ENCODE measurements around the gene KLHL25. TPM values are rescaled to one million over a fixed set of nuclear protein-coding genes. Genes with fewer than 3 reads are reported as not detected.

Gene KLHL25
- total and polyA plus RNA-seq, 2 of the 13 experiments (the other 11 are each of a cell fraction or from before 2014, with no cell fraction given), result 3.7 to 8.2 TPM

- 25% methylated on average over 7 of the region's 7 CpGs for WGBS (ENCODE audit: low lambda C conversion rate)
- FAIRE-seq (no peak), DNase-seq (ENCODE audit: low spot score) (no peak), ATAC-seq (no peak)
- Histone ChIP-seq H3K4me2 (ENCODE audit: low read depth, low read length) (no peak overlapping the region), H3K36me3 (replicated peaks in 1 of 2; ENCODE audit: control insufficient read depth in 1 of 2, insufficient read depth in 2 of 2, low read length in 2 of 2) (no peaks in the 10 kb centered on the region), H3K9me3 (ENCODE audit: low read length) (no peaks in the 10 kb centered on the region), H3K4me3 (replicated peaks in 1 of 3; ENCODE audit: insufficient read depth in 1 of 3, low read depth in 2 of 3, low read length in 3 of 3) (no peak overlapping the region), H3K9ac (ENCODE audit: insufficient read depth, low read depth, low read length) (no peak overlapping the region), H3K27me3 (ENCODE audit: control insufficient read depth in 1 of 2, insufficient read depth in 2 of 2, low read length in 2 of 2) (peaks cover 0 to 15% of the 10 kb centered on the region in 2 experiments; a peak in 3 of 5 replicates), H3K79me2 (ENCODE audit: insufficient read depth, low read length) (no peaks in the 10 kb centered on the region), H2AFZ (ENCODE audit: low read length) (no peak overlapping the region), H3K4me1 (ENCODE audit: insufficient read depth, low read length) (peaks cover 8% of the 10 kb centered on the region), H4K20me1 (ENCODE audit: insufficient read depth, low read length) (no peaks in the 10 kb centered on the region), H3K27ac (ENCODE audit: extremely low read length, insufficient read depth, low read length) (no peak overlapping the region)
- TF ChIP-seq ARNT (IDR thresholded peaks at IDR 0.05) (no peak), GZF1 (CRISPR knock-in tag; IDR thresholded peaks at IDR 0.05) (no peak), ZNF652 (CRISPR knock-in tag; IDR thresholded peaks at IDR 0.05; ENCODE audit: borderline replicate concordance, low read depth) (no peak), HMGA1 (CRISPR knock-in tag; conservative IDR thresholded peaks at IDR 0.05) (no peak), HES4 (CRISPR knock-in tag; IDR thresholded peaks at IDR 0.05; ENCODE audit: borderline replicate concordance) (no peak), TFAP4 (IDR thresholded peaks at IDR 0.05; ENCODE audit: borderline replicate concordance, low read depth) (no peak), ZNF644 (CRISPR knock-in tag; IDR thresholded peaks at IDR 0.05; ENCODE audit: low read depth) (no peak), SATB2 (CRISPR knock-in tag; IDR thresholded peaks at IDR 0.05) (no peak), NCOA5 (CRISPR knock-in tag; IDR thresholded peaks at IDR 0.05) (no peak), BATF2 (CRISPR knock-in tag; IDR thresholded peaks at IDR 0.05) (no peak), ZC3H4 (CRISPR knock-in tag; IDR thresholded peaks at IDR 0.05; ENCODE audit: borderline replicate concordance) (no peak), SKIL (CRISPR knock-in tag; IDR thresholded peaks at IDR 0.05; ENCODE audit: borderline replicate concordance) (no peak), CAMTA2 (CRISPR knock-in tag; IDR thresholded peaks at IDR 0.05; ENCODE audit: borderline replicate concordance) (no peak)
- TF ChIP-seq, protein P1, sequence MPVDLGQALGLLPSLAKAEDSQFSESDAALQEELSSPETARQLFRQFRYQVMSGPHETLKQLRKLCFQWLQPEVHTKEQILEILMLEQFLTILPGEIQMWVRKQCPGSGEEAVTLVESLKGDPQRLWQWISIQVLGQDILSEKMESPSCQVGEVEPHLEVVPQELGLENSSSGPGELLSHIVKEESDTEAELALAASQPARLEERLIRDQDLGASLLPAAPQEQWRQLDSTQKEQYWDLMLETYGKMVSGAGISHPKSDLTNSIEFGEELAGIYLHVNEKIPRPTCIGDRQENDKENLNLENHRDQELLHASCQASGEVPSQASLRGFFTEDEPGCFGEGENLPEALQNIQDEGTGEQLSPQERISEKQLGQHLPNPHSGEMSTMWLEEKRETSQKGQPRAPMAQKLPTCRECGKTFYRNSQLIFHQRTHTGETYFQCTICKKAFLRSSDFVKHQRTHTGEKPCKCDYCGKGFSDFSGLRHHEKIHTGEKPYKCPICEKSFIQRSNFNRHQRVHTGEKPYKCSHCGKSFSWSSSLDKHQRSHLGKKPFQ (CRISPR knock-in tag; IDR thresholded peaks at IDR 0.05; ENCODE audit: insufficient replicate concordance), result no peak
- TF ChIP-seq, protein P2, sequence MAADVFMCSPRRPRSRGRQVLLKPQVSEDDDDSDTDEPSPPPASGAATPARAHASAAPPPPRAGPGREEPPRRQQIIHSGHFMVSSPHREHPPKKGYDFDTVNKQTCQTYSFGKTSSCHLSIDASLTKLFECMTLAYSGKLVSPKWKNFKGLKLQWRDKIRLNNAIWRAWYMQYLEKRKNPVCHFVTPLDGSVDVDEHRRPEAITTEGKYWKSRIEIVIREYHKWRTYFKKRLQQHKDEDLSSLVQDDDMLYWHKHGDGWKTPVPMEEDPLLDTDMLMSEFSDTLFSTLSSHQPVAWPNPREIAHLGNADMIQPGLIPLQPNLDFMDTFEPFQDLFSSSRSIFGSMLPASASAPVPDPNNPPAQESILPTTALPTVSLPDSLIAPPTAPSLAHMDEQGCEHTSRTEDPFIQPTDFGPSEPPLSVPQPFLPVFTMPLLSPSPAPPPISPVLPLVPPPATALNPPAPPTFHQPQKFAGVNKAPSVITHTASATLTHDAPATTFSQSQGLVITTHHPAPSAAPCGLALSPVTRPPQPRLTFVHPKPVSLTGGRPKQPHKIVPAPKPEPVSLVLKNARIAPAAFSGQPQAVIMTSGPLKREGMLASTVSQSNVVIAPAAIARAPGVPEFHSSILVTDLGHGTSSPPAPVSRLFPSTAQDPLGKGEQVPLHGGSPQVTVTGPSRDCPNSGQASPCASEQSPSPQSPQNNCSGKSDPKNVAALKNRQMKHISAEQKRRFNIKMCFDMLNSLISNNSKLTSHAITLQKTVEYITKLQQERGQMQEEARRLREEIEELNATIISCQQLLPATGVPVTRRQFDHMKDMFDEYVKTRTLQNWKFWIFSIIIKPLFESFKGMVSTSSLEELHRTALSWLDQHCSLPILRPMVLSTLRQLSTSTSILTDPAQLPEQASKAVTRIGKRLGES (CRISPR knock-in tag; IDR thresholded peaks at IDR 0.05; ENCODE audit: borderline replicate concordance), result no peak
- intact Hi-C loops (cut with micrococcal nuclease; ENCODE audit: unreplicated experiment), result no loop called here
- in situ Hi-C loops (cut with HindIII; ENCODE audit: extremely low pct_ligation_motif_present, low pct_unique_long_range_greater_than_20kb), result loop anchor here (25.0 kb wide), 2 partner anchors 215 to 540 kb away; no protein-coding TSS in a partner anchor
- no TSS peak for BruUV-seq (replicated peaks)
- ChIA-PET POLR2A (no interaction called here), CTCF (ENCODE audit: low intra/inter-chr PET ratio, low total read pairs) (no interaction called here)
Measured at GRCh38 chr15:85826756-85827515, 32.2 kb upstream of the KLHL25 start.

Measured in HepG2 (cell line).